ENCODE results near the gene TRPV3.

- TF ChIP-seq, protein P1, sequence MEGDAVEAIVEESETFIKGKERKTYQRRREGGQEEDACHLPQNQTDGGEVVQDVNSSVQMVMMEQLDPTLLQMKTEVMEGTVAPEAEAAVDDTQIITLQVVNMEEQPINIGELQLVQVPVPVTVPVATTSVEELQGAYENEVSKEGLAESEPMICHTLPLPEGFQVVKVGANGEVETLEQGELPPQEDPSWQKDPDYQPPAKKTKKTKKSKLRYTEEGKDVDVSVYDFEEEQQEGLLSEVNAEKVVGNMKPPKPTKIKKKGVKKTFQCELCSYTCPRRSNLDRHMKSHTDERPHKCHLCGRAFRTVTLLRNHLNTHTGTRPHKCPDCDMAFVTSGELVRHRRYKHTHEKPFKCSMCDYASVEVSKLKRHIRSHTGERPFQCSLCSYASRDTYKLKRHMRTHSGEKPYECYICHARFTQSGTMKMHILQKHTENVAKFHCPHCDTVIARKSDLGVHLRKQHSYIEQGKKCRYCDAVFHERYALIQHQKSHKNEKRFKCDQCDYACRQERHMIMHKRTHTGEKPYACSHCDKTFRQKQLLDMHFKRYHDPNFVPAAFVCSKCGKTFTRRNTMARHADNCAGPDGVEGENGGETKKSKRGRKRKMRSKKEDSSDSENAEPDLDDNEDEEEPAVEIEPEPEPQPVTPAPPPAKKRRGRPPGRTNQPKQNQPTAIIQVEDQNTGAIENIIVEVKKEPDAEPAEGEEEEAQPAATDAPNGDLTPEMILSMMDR (IDR thresholded peaks at IDR 0.05): no peak
- no peak for TF ChIP-seq POLR2A (IDR thresholded peaks at IDR 0.05)
These were observed 33.2 kb upstream of the TRPV3 start for GRCh38 chr17:3590768-3591167.
